H9 (cell line): Measurements from ENCODE around the gene CNNM3. TPM values are rescaled to one million over a fixed set of nuclear protein-coding genes. Genes with fewer than 3 reads are reported as not detected.

Experiments used
- DNase-seq: peaks from one replicate; pipeline ENCODE4 v3.0.0-alpha.2; 2017
- H2AFZ ChIP-seq: one replicate; pipeline ENCODE4 v1.6.1; 2013; ENCODE audit warnings: mild to moderate bottlenecking, low read length, control low read depth, moderate library complexity
- H2AK5ac ChIP-seq: 2 replicates; pipeline ENCODE4 v1.6.1; 2013; ENCODE audit warnings: low read length, control low read depth, mixed read lengths; ENCODE audit not compliant: insufficient read length
- H2BK120ac ChIP-seq: one replicate; pipeline ENCODE4 v1.6.1; 2013; ENCODE audit warnings: low read depth, mild to moderate bottlenecking, low read length, control low read depth, inconsistent platforms; ENCODE audit not compliant: poor library complexity, severe bottlenecking
- H2BK12ac ChIP-seq: 2 replicates; pipeline ENCODE4 v1.6.1; 2013; ENCODE audit warnings: low read length, control low read depth, mixed read lengths, low read depth; ENCODE audit not compliant: insufficient read length
- H2BK15ac ChIP-seq: 2 replicates; pipeline ENCODE4 v1.6.1; 2013; ENCODE audit warnings: low read depth, low read length, control low read depth
- H2BK20ac ChIP-seq: one replicate; pipeline ENCODE4 v1.6.1; 2013; ENCODE audit warnings: low read depth, mild to moderate bottlenecking, low read length, control low read depth, inconsistent platforms; ENCODE audit not compliant: poor library complexity, severe bottlenecking
- H2BK5ac ChIP-seq: 2 replicates; pipeline ENCODE4 v1.6.1; 2013; ENCODE audit warnings: low read length, control low read depth, mixed read lengths; ENCODE audit not compliant: insufficient read length
- H3K14ac ChIP-seq: 2 replicates; pipeline ENCODE4 v1.6.1; 2013; ENCODE audit warnings: low read length, control low read depth; ENCODE audit not compliant: insufficient read depth
- H3K18ac ChIP-seq: 2 replicates; pipeline ENCODE4 v1.6.1; 2013; ENCODE audit warnings: low read depth, mild to moderate bottlenecking, mixed read lengths, low read length, control low read depth; ENCODE audit not compliant: insufficient read length
- H3K23ac ChIP-seq: 2 replicates; pipeline ENCODE4 v1.6.1; 2013; ENCODE audit warnings: low read length, control low read depth, mixed read lengths, low read depth; ENCODE audit not compliant: insufficient read length
- H3K23me2 ChIP-seq: 2 replicates; pipeline ENCODE4 v1.6.1; 2013; ENCODE audit warnings: low read depth, mild to moderate bottlenecking, mixed read lengths, low read length, control low read depth; ENCODE audit not compliant: insufficient read length, poor library complexity, severe bottlenecking
- H3K27ac ChIP-seq: 2 replicates; pipeline ENCODE4 v1.5.1; 2013; ENCODE audit warnings: low read length, control low read depth, mixed read lengths, low read depth; ENCODE audit not compliant: insufficient read length
- H3K27me3 ChIP-seq: 2 replicates; pipeline ENCODE4 v1.6.1; 2013; ENCODE audit warnings: low read length, control low read depth, inconsistent platforms; ENCODE audit not compliant: insufficient read depth
- H3K4ac ChIP-seq: 2 replicates; pipeline ENCODE4 v1.6.1; 2013; ENCODE audit warnings: low read depth, mild to moderate bottlenecking, control low read depth, inconsistent platforms, low read length, moderate library complexity
- H3K4me1 ChIP-seq: 2 replicates; pipeline ENCODE4 v1.6.1; 2013; ENCODE audit warnings: low read length, control low read depth, inconsistent platforms; ENCODE audit not compliant: insufficient read depth
- H3K4me2 ChIP-seq: 2 replicates; pipeline ENCODE4 v1.6.1; 2013; ENCODE audit warnings: low read length, control low read depth, mixed read lengths; ENCODE audit not compliant: insufficient read length, insufficient read depth
- H3K56ac ChIP-seq: 2 replicates; pipeline ENCODE4 v1.6.1; 2013; ENCODE audit warnings: low read depth, mild to moderate bottlenecking, mixed read lengths, low read length, control low read depth; ENCODE audit not compliant: insufficient read length
- H3K79me1 ChIP-seq: 2 replicates; pipeline ENCODE4 v1.6.1; 2013; ENCODE audit warnings: low read depth, mild to moderate bottlenecking, moderate library complexity, low read length, control low read depth, inconsistent platforms; ENCODE audit not compliant: insufficient read depth, poor library complexity, severe bottlenecking
- H3K79me2 ChIP-seq: 2 replicates; pipeline ENCODE4 v1.6.1; 2013; ENCODE audit warnings: low read length, control low read depth, inconsistent platforms; ENCODE audit not compliant: insufficient read depth
- H3K9ac ChIP-seq: 2 replicates; pipeline ENCODE4 v1.6.1; 2013; ENCODE audit warnings: low read length, control low read depth, mixed read lengths; ENCODE audit not compliant: insufficient read length; ENCODE audit errors: extremely low read depth
- H3K9me3 ChIP-seq: one replicate; pipeline ENCODE4 v1.6.1; 2013; ENCODE audit warnings: low read depth, low read length, inconsistent platforms; ENCODE audit not compliant: control insufficient read depth
- H3T11ph ChIP-seq: one replicate; pipeline ENCODE4 v1.6.1; 2013; ENCODE audit warnings: mild to moderate bottlenecking, low read length, control low read depth, inconsistent platforms
- H4K20me1 ChIP-seq: one replicate; pipeline ENCODE4 v1.6.1; 2013; ENCODE audit not compliant: control insufficient read depth, insufficient read length, insufficient read depth
- H4K5ac ChIP-seq: 2 replicates; pipeline ENCODE4 v1.6.1; 2013; ENCODE audit warnings: low read depth, mild to moderate bottlenecking, mixed read lengths, low read length, control low read depth; ENCODE audit not compliant: insufficient read length
- H4K8ac ChIP-seq: replicated peaks from 2 replicates; pipeline ENCODE4 v1.6.1; 2013; ENCODE audit warnings: low read length, control low read depth, mixed read lengths, low read depth; ENCODE audit not compliant: insufficient read length
- H4K91ac ChIP-seq: 2 replicates; pipeline ENCODE4 v1.6.1; 2013; ENCODE audit warnings: low read depth, mild to moderate bottlenecking, moderate library complexity, mixed read lengths, low read length, control low read depth; ENCODE audit not compliant: insufficient read length
- H3K27ac Mint-ChIP-seq, 3 experiments: 2 replicates in 2 of 3; 3 replicates in 1 of 3; pipeline ENCODE4 v1.8.0; 2020 to 2021; ENCODE audit warnings: mixed read lengths in 3 of 3, mild to moderate bottlenecking in 1 of 3, moderate library complexity in 1 of 3
- H3K27me3 Mint-ChIP-seq: 2 replicates; pipeline ENCODE4 v1.8.0; 2021; ENCODE audit warnings: low read depth, mild to moderate bottlenecking, moderate library complexity, mixed read lengths
- H3K36me3 Mint-ChIP-seq, 3 experiments: 2 replicates in 2 of 3; 3 replicates in 1 of 3; pipeline ENCODE4 v1.8.0; 2020 to 2021; ENCODE audit warnings: low read depth in 3 of 3, mixed read lengths in 3 of 3; ENCODE audit not compliant: insufficient read depth in 1 of 3
- H3K4me1 Mint-ChIP-seq, 2 experiments: 2 replicates each; pipeline ENCODE4 v1.8.0; 2020; ENCODE audit warnings: mixed read lengths in 2 of 2
- H3K4me3 Mint-ChIP-seq, 2 experiments: 2 replicates in 1 of 2; 3 replicates in 1 of 2; pipeline ENCODE4 v1.8.0; 2020 to 2021; ENCODE audit warnings: mild to moderate bottlenecking in 2 of 2, mixed read lengths in 2 of 2, moderate library complexity in 1 of 2
- H3K9me3 Mint-ChIP-seq, 2 experiments: 2 replicates in 1 of 2; 3 replicates in 1 of 2; pipeline ENCODE4 v1.8.0; 2020; ENCODE audit warnings: mild to moderate bottlenecking in 2 of 2, mixed read lengths in 2 of 2, moderate library complexity in 1 of 2
- CTCF ChIP-seq: fragments of 200-600 bp; sonication (generic); conservative IDR thresholded peaks from 3 replicates; pipeline ENCODE4 v1.8.0; 2021; ENCODE audit warnings: antibody characterized with exemption, mild to moderate bottlenecking
- WGBS: extraction: QIAGEN DNeasy Blood & Tissue Kit; methylation state at CpG from one replicate; pipeline ENCODE4 v1.1.7; 2013; ENCODE audit warnings: missing lambda C conversion rate, low lambda C conversion rate, mixed read lengths; ENCODE audit not compliant: insufficient read length; ENCODE audit errors: extremely low coverage; 5-methylcytosine and 5-hydroxymethylcytosine counted together
- total RNA-seq: library from RNA; stranded (reverse); gene quantifications from 2 replicates; pipeline ENCODE4 v1.2.1, GENCODE V29; 2021

CNNM3 gene
- total RNA-seq, 1 experiment from 2014 or later: 25.0 TPM

GRCh38 chr2:96842600-96842999, 26.5 kb downstream of the CNNM3 start:
- H2AK5ac ChIP-seq: no peak overlapping the region
- H3K4me2 ChIP-seq: no peak overlapping the region
- H3K9ac ChIP-seq: no peak overlapping the region
- no peaks in the 10 kb centered on the region for H3K4me1 ChIP-seq
- H4K20me1 ChIP-seq: no peaks in the 10 kb centered on the region
- no peaks in the 10 kb centered on the region for H3K9me3 ChIP-seq
- no peaks in the 10 kb centered on the region for H3K79me1 ChIP-seq
- TF ChIP-seq CTCF: no peak
- no peak overlapping the region for H2BK12ac ChIP-seq
- no peaks in the 10 kb centered on the region for H3K23me2 ChIP-seq
- H2AFZ ChIP-seq: no peak overlapping the region
- peak; percentile 23 for DNase-seq
- H4K91ac ChIP-seq: no peak overlapping the region
- no peak overlapping the region for H4K5ac ChIP-seq
- no peak overlapping the region for H3K27ac ChIP-seq
- Mint-ChIP-seq H3K27ac (peak overlapping the region in 1 of 3 experiments; percentile 44; a peak in 1 of 7 replicates), H3K4me1 (peaks cover 0 to 5% of the 10 kb centered on the region in 2 experiments; a peak in 2 of 4 replicates), H3K27me3 (no peaks in the 10 kb centered on the region; the same call in none of the 2 replicates), H3K9me3 (no peaks in the 10 kb centered on the region), H3K4me3 (no peak overlapping the region), H3K36me3 (peaks cover 7 to 10% (median 9%) of the 10 kb centered on the region in 3 experiments; a peak in 5 of 7 replicates)
- no peak overlapping the region for H2BK120ac ChIP-seq
- H3K4ac ChIP-seq: no peak overlapping the region
- no peak overlapping the region for H2BK5ac ChIP-seq
- H2BK20ac ChIP-seq: no peak overlapping the region
- no peak overlapping the region for H2BK15ac ChIP-seq
- no peak overlapping the region for H3K18ac ChIP-seq
- H3K79me2 ChIP-seq: no peaks in the 10 kb centered on the region
- no peak overlapping the region for H3K23ac ChIP-seq
- no peak overlapping the region for H3K56ac ChIP-seq
- no peak overlapping the region for H3K14ac ChIP-seq
- H3K27me3 ChIP-seq: no peaks in the 10 kb centered on the region
- WGBS: no CpG with 5 or more reads among the region's 7 CpGs
- H4K8ac ChIP-seq: no peak overlapping the region
- H3T11ph ChIP-seq: no peak overlapping the region
